ENCODE data around the gene CAPN1. TPM values are rescaled to one million over a fixed set of nuclear protein-coding genes. Genes with fewer than 3 reads are reported as not detected.

The CAPN1 gene
- total and polyA plus RNA-seq, 10 donors, result 61.6 to 203 (median 145) TPM

Small RNA genes within 50 kb of the gene (small RNA-seq; reads per million reads assigned to genes)
- 0 reads per million in 4 donors for gene HIGD1AP10
- gene PDCL2P2, result 0 reads per million in 4 donors
- 0.60 to 2.1 (median 0.77) reads per million in 4 donors for gene RNU2-23P

Other genes with a start within 250 kb of the CAPN1 start
- not detected for gene GPHA2, start 246.0 kb upstream of the CAPN1 start, total RNA-seq
- 1 to 10 TPM in 2 of 3 donors, under 1 TPM in 1; 0.89 to 4.4 (median 1.2) TPM for gene GPHA2, start 246.0 kb upstream of the CAPN1 start, polyA plus RNA-seq
- under 1 TPM in 4 of 7 donors, not detected in 3; 0.40 to 0.98 (median 0.86) TPM for gene MAJIN, start 209.8 kb upstream of the CAPN1 start, total RNA-seq
- 1 to 10 TPM in 2 of 3 donors, under 1 TPM in 1; 0.59 to 2.6 (median 1.5) TPM for gene MAJIN, start 209.8 kb upstream of the CAPN1 start, polyA plus RNA-seq
- 10 to 100 TPM in 6 of 7 donors, 1 to 10 TPM in 1; 8.5 to 23.1 (median 18.6) TPM for gene BATF2, start 185.0 kb upstream of the CAPN1 start, total RNA-seq
- 10 to 100 TPM in 1 of 3 donors, 1 to 10 TPM in 2; 4.3 to 17.1 (median 5.2) TPM for gene BATF2, start 185.0 kb upstream of the CAPN1 start, polyA plus RNA-seq
- 10 to 100 TPM; 44.5 to 76.5 (median 54.8) TPM for gene ARL2, start 167.8 kb upstream of the CAPN1 start, total RNA-seq
- gene ARL2, start 167.8 kb upstream of the CAPN1 start, polyA plus RNA-seq, result 100 to 1,000 TPM in 1 of 3 donors, 10 to 100 TPM in 2; 53.0 to 110 (median 69.9) TPM
- gene SNX15, start 154.5 kb upstream of the CAPN1 start, total RNA-seq, result 10 to 100 TPM; 14.6 to 21.6 (median 17.3) TPM
- 10 to 100 TPM; 10.8 to 17.1 (median 11.6) TPM for gene SNX15, start 154.5 kb upstream of the CAPN1 start, polyA plus RNA-seq
- 1 to 10 TPM; 5.7 to 9.9 (median 6.6) TPM for gene SAC3D1, start 140.7 kb upstream of the CAPN1 start, total RNA-seq
- gene SAC3D1, start 140.7 kb upstream of the CAPN1 start, polyA plus RNA-seq, result 10 to 100 TPM in 1 of 3 donors, 1 to 10 TPM in 2; 5.2 to 11.9 (median 8.9) TPM
- 10 to 100 TPM; 13.0 to 45.2 (median 23.3) TPM for gene NAALADL1, start 123.4 kb upstream of the CAPN1 start, total RNA-seq
- 10 to 100 TPM; 19.2 to 19.5 (median 19.2) TPM for gene NAALADL1, start 123.4 kb upstream of the CAPN1 start, polyA plus RNA-seq
- gene CDCA5, start 97.9 kb upstream of the CAPN1 start, total RNA-seq, result 10 to 100 TPM in 1 of 7 donors, 1 to 10 TPM in 6; 2.4 to 11.1 (median 7.0) TPM
- gene CDCA5, start 97.9 kb upstream of the CAPN1 start, polyA plus RNA-seq, result 1 to 10 TPM; 1.5 to 5.9 (median 4.6) TPM
- 10 to 100 TPM; 23.5 to 43.7 (median 29.1) TPM for gene ZFPL1, start 97.7 kb upstream of the CAPN1 start, total RNA-seq
- gene ZFPL1, start 97.7 kb upstream of the CAPN1 start, polyA plus RNA-seq, result 10 to 100 TPM; 25.8 to 52.0 (median 40.0) TPM
- gene VPS51, start 85.7 kb upstream of the CAPN1 start, total RNA-seq, result 100 to 1,000 TPM; 103 to 570 (median 146) TPM
- 100 to 1,000 TPM; 118 to 157 (median 152) TPM for gene VPS51, start 85.7 kb upstream of the CAPN1 start, polyA plus RNA-seq
- gene TM7SF2, start 70.1 kb upstream of the CAPN1 start, total RNA-seq, result 10 to 100 TPM in 6 of 7 donors, 1 to 10 TPM in 1; 8.9 to 29.7 (median 13.9) TPM
- 10 to 100 TPM; 14.1 to 16.9 (median 14.5) TPM for gene TM7SF2, start 70.1 kb upstream of the CAPN1 start, polyA plus RNA-seq
- 10 to 100 TPM in 4 of 7 donors, 1 to 10 TPM in 3; 7.9 to 16.4 (median 10.2) TPM for gene ZNHIT2, start 64.2 kb upstream of the CAPN1 start, total RNA-seq
- gene ZNHIT2, start 64.2 kb upstream of the CAPN1 start, polyA plus RNA-seq, result 10 to 100 TPM; 19.1 to 21.1 (median 19.2) TPM
- gene FAU, start 59.8 kb upstream of the CAPN1 start, total RNA-seq, result 1,000 to 10,000 TPM in 1 of 7 donors, 100 to 1,000 TPM in 6; 528 to 1,008 (median 809) TPM
- gene FAU, start 59.8 kb upstream of the CAPN1 start, polyA plus RNA-seq, result 1,000 to 10,000 TPM; 1,501 to 2,170 (median 2,090) TPM
- gene MRPL49, start 59.6 kb upstream of the CAPN1 start, total RNA-seq, result 10 to 100 TPM; 31.9 to 51.2 (median 40.8) TPM
- gene MRPL49, start 59.6 kb upstream of the CAPN1 start, polyA plus RNA-seq, result 10 to 100 TPM; 20.0 to 42.4 (median 30.8) TPM
- 100 to 1,000 TPM in 5 of 7 donors, 10 to 100 TPM in 2; 90.9 to 152 (median 110) TPM for gene SYVN1, start 47.4 kb upstream of the CAPN1 start, total RNA-seq
- 10 to 100 TPM; 35.1 to 62.8 (median 53.6) TPM for gene SYVN1, start 47.4 kb upstream of the CAPN1 start, polyA plus RNA-seq
- not detected for gene SPDYC, start 11.7 kb upstream of the CAPN1 start, total RNA-seq
- under 1 TPM in 1 of 3 donors, not detected in 2; 0.11 TPM for gene SPDYC, start 11.7 kb upstream of the CAPN1 start, polyA plus RNA-seq
- gene POLA2, start 80.0 kb downstream of the CAPN1 start, total RNA-seq, result 10 to 100 TPM; 10.6 to 25.9 (median 19.1) TPM
- 10 to 100 TPM in 2 of 3 donors, 1 to 10 TPM in 1; 9.0 to 12.2 (median 10.7) TPM for gene POLA2, start 80.0 kb downstream of the CAPN1 start, polyA plus RNA-seq
- gene CDC42EP2, start 132.9 kb downstream of the CAPN1 start, total RNA-seq, result 10 to 100 TPM; 14.5 to 48.0 (median 26.4) TPM
- 10 to 100 TPM in 1 of 3 donors, 1 to 10 TPM in 2; 4.2 to 13.4 (median 7.1) TPM for gene CDC42EP2, start 132.9 kb downstream of the CAPN1 start, polyA plus RNA-seq
- 10 to 100 TPM; 35.7 to 67.0 (median 51.5) TPM for gene DPF2, start 151.9 kb downstream of the CAPN1 start, total RNA-seq
- gene DPF2, start 151.9 kb downstream of the CAPN1 start, polyA plus RNA-seq, result 10 to 100 TPM; 20.5 to 27.2 (median 24.3) TPM
- gene TIGD3, start 172.8 kb downstream of the CAPN1 start, total RNA-seq, result 1 to 10 TPM in 2 of 7 donors, under 1 TPM in 5; 0.56 to 2.7 (median 0.79) TPM
- 1 to 10 TPM; 1.1 to 2.1 (median 1.4) TPM for gene TIGD3, start 172.8 kb downstream of the CAPN1 start, polyA plus RNA-seq
- 10 to 100 TPM; 11.6 to 33.4 (median 25.7) TPM for gene SLC25A45, start 200.7 kb downstream of the CAPN1 start, total RNA-seq
- gene SLC25A45, start 200.7 kb downstream of the CAPN1 start, polyA plus RNA-seq, result 10 to 100 TPM; 14.1 to 26.2 (median 24.1) TPM
- 100 to 1,000 TPM in 3 of 7 donors, 10 to 100 TPM in 4; 65.4 to 128 (median 99.5) TPM for gene FRMD8, start 204.7 kb downstream of the CAPN1 start, total RNA-seq
- gene FRMD8, start 204.7 kb downstream of the CAPN1 start, polyA plus RNA-seq, result 10 to 100 TPM; 19.3 to 32.0 (median 23.4) TPM
- 1,000 to 10,000 TPM in 2 of 7 donors, 100 to 1,000 TPM in 5; 266 to 1,804 (median 799) TPM for gene NEAT1, start 240.9 kb downstream of the CAPN1 start, total RNA-seq
- gene NEAT1, start 240.9 kb downstream of the CAPN1 start, polyA plus RNA-seq, result 1,000 to 10,000 TPM in 2 of 3 donors, 100 to 1,000 TPM in 1; 526 to 1,090 (median 1,018) TPM